Brain microvascular endothelial cell (primary cell): ENCODE data around the gene HCN2.
"Not testable (repeated sequence)": the region's sequence is repeated elsewhere in the genome, so short reads cannot be mapped to it uniquely, and the experiment has no call there.

ENCODE experiments used
- DNase-seq: peaks from one replicate; pipeline ENCODE4 v3.0.0-alpha.2; 2020
- H3K27ac ChIP-seq: fragments of 250-450 bp; sonication (Bioruptor Pico); 2 replicates; pipeline ENCODE4 v1.5.1; 2020; ENCODE audit warnings: mild to moderate bottlenecking, moderate library complexity
- H3K27me3 ChIP-seq: fragments of 250-450 bp; sonication (Bioruptor Pico); replicated peaks from 2 replicates; pipeline ENCODE4 v1.5.1; 2020; ENCODE audit warnings: mild to moderate bottlenecking
- H3K36me3 ChIP-seq: fragments of 250-450 bp; sonication (Bioruptor Pico); replicated peaks from 2 replicates; pipeline ENCODE4 v1.5.1; 2020; ENCODE audit warnings: mild to moderate bottlenecking
- H3K4me3 ChIP-seq: 2 replicates; pipeline ENCODE4 v1.5.1; 2011; ENCODE audit warnings: low read depth, mild to moderate bottlenecking, control low read depth, low read length, moderate library complexity
- CTCF ChIP-seq: IDR thresholded peaks from 2 replicates; pipeline ENCODE4 v1.5.1; 2011; ENCODE audit warnings: low read depth, mild to moderate bottlenecking, moderate library complexity, low read length, control low read depth, inconsistent platforms; ENCODE audit errors: missing control alignments
- in situ Hi-C: cut with HindIII; loops from 2 replicates; pipeline ENCODE4 v1.10.0; 2017; ENCODE audit warnings: low sequenced_read_pairs, low pct_ligation_motif_present

Gene HCN2

GRCh38 chr19:596263-596655 lies 6.6 kb downstream of the HCN2 start:
- H3K4me3 ChIP-seq = no peak overlapping the region
- no peaks in the 10 kb centered on the region for H3K36me3 ChIP-seq
- no peak overlapping the region for H3K27ac ChIP-seq
- no peak for TF ChIP-seq CTCF
- in situ Hi-C loops = no loop called here
- no peaks in the 10 kb centered on the region for H3K27me3 ChIP-seq
- DNase-seq = no peak

GRCh38 chr19:597406-598315 lies 8.0 kb downstream of the HCN2 start:
- H3K36me3 ChIP-seq = no peaks in the 10 kb centered on the region
- H3K27ac ChIP-seq = no peak overlapping the region
- TF ChIP-seq CTCF = no peak
- in situ Hi-C loops = no loop called here
- DNase-seq = no peak
- H3K27me3 ChIP-seq = no peaks in the 10 kb centered on the region
- H3K4me3 ChIP-seq = no peak overlapping the region

GRCh38 chr19:601310-601709 lies 11.6 kb downstream of the HCN2 start:
- TF ChIP-seq CTCF = no peak
- DNase-seq = no peak
- no peak overlapping the region for H3K4me3 ChIP-seq
- no peak overlapping the region for H3K27ac ChIP-seq
- no peaks in the 10 kb centered on the region for H3K27me3 ChIP-seq
- H3K36me3 ChIP-seq = no peaks in the 10 kb centered on the region
- in situ Hi-C loops = no loop called here

- DNase-seq = no peak
- no peaks in the 10 kb centered on the region for H3K27me3 ChIP-seq
- in situ Hi-C loops = no loop called here
- no peak for TF ChIP-seq CTCF
- H3K36me3 ChIP-seq = no peaks in the 10 kb centered on the region
- no peak overlapping the region for H3K4me3 ChIP-seq
- no peak overlapping the region for H3K27ac ChIP-seq
Observed at GRCh38 chr19:601790-602189, 12.1 kb downstream of the HCN2 start.

GRCh38 chr19:602391-603301 lies 13.0 kb downstream of the HCN2 start:
- in situ Hi-C loops = no loop called here
- no peak for DNase-seq
- H3K36me3 ChIP-seq = no peaks in the 10 kb centered on the region
- H3K27me3 ChIP-seq = no peaks in the 10 kb centered on the region
- H3K27ac ChIP-seq = no peak overlapping the region
- TF ChIP-seq CTCF = no peak
- no peak overlapping the region for H3K4me3 ChIP-seq

GRCh38 chr19:603302-603639 lies 13.6 kb downstream of the HCN2 start:
- in situ Hi-C loops, H3K27me3 ChIP-seq, DNase-seq, H3K27ac ChIP-seq, H3K4me3 ChIP-seq, H3K36me3 ChIP-seq: not testable (repeated sequence)

GRCh38 chr19:603779-604178 lies 14.1 kb downstream of the HCN2 start:
- in situ Hi-C loops, H3K4me3 ChIP-seq, H3K36me3 ChIP-seq, DNase-seq, H3K27ac ChIP-seq, H3K27me3 ChIP-seq: not testable (repeated sequence)
